ENCODE data around the gene COL26A1.

COL26A1 gene

DNA sequence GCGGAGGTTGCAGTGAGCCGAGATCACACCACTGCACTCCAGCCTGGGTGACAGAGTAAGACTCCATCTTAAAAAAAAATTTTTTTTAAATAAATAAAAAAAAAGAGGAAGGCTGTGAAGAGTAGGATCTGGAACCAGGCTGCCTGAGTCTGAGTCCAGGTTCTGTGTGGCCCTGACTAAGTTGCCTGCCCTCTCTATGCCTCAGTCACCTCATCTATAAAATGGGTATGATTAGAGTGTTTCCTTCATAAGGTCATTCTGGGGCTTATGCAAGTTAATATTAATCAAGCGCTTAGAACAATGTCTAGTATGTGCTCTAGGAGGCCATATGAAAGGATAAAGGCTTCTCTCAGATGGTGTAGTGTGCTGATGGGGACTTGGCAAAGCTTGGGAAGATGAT is 12.3 kb downstream of the COL26A1 start:
- peaks cover 4% of the 10 kb centered on the region for H3K27me3 ChIP-seq (ENCODE audit: control insufficient read depth, insufficient read depth, low read length)
- H3K9ac ChIP-seq (ENCODE audit: low read length) = no peak overlapping the region
- no peak overlapping the region for H3K4me3 ChIP-seq (ENCODE audit: low read length)
- no peaks in the 10 kb centered on the region for H3K36me3 ChIP-seq (ENCODE audit: control insufficient read depth, insufficient read depth, low read length)
- H3K4me1 ChIP-seq (ENCODE audit: control insufficient read depth, insufficient read depth, low read length) = no peaks in the 10 kb centered on the region
- H3K9me3 ChIP-seq (ENCODE audit: control insufficient read depth, low read length) = no peaks in the 10 kb centered on the region

DNA sequence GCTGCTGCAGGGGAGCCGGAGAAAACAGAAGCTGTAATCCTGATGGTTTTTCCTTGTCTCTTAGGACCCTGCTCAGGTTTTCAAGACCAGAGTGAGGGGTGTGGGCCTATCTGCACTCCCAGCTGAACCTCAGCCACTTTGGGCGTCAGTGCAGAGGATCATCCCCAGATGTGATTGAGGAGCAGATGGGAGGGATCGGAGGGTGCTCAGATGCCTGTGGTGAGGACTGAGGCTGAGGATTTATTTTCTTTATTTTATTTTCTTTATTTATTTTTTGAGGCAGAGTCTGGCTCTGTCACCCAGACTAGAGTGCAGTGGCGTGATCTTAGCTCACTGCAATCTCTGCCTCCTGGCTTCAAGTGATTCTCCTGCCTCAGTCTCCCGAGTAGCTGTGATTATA is 13.9 kb downstream of the COL26A1 start:
- Histone ChIP-seq H3K4me3 (ENCODE audit: low read length) (no peak overlapping the region), H3K9me3 (ENCODE audit: control insufficient read depth, low read length) (no peaks in the 10 kb centered on the region), H3K4me1 (ENCODE audit: control insufficient read depth, insufficient read depth, low read length) (no peaks in the 10 kb centered on the region), H3K27me3 (ENCODE audit: control insufficient read depth, insufficient read depth, low read length) (peaks cover 8% of the 10 kb centered on the region), H3K9ac (ENCODE audit: low read length) (no peak overlapping the region), H3K36me3 (ENCODE audit: control insufficient read depth, insufficient read depth, low read length) (no peaks in the 10 kb centered on the region)

DNA sequence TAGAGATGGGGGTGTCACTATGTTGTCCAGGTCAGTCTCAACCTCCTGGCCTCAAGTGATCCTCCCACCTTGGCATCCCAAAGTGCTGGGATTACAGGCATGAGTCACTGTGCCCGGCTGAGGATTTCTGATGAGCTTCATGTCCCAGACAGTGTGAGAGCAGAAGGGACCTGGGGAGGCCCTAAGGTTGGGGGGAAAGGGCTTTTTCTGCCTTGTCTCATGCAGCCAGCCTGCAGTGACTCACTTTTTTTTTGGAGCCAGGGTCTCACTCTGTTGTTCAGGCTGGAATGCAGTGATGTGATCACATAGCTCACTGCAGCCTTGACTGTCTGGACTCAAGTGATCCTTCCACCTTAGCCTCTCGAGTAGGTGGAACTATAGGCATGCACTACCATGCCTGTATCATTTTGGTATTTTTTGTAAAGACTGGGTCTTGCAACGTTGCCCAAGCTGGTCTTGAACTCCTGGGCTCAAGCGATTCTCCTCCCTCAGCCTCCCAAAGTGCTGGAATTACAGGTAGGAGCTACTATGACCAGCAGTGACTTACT is 14.6 kb downstream of the COL26A1 start:
- no peak overlapping the region for H3K4me3 ChIP-seq (ENCODE audit: low read length)
- H3K27me3 ChIP-seq (ENCODE audit: control insufficient read depth, insufficient read depth, low read length) = peaks cover 8% of the 10 kb centered on the region
- H3K4me1 ChIP-seq (ENCODE audit: control insufficient read depth, insufficient read depth, low read length) = no peaks in the 10 kb centered on the region
- no peaks in the 10 kb centered on the region for H3K36me3 ChIP-seq (ENCODE audit: control insufficient read depth, insufficient read depth, low read length)
- H3K9ac ChIP-seq (ENCODE audit: low read length) = no peak overlapping the region
- no peaks in the 10 kb centered on the region for H3K9me3 ChIP-seq (ENCODE audit: control insufficient read depth, low read length)

DNA sequence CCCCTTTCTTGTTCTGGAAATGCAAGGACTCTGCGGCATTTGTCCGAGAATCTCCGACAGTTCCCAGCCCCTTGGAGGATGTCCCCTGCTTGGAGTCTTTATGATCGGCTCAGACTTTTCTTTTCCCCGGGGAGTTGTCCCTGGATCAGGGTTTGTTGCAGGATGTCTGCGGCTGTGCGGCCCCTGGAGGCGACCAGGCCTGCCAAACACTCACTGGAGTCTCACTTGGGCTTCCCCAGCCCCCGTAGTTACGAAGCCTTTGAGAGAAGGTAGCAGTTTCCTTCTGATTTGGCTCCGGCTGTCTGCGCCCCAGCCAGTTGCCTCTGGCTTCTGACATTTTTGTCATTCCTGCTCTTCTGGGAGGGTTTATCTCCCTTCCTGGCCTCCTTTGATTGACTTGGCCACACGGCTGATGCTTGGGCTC is 16.1 kb downstream of the COL26A1 start:
- no peaks in the 10 kb centered on the region for H3K36me3 ChIP-seq (ENCODE audit: control insufficient read depth, insufficient read depth, low read length)
- no peaks in the 10 kb centered on the region for H3K4me1 ChIP-seq (ENCODE audit: control insufficient read depth, insufficient read depth, low read length)
- H3K9ac ChIP-seq (ENCODE audit: low read length) = no peak overlapping the region
- H3K27me3 ChIP-seq (ENCODE audit: control insufficient read depth, insufficient read depth, low read length) = peaks cover 3% of the 10 kb centered on the region
- H3K4me3 ChIP-seq (ENCODE audit: low read length) = no peak overlapping the region
- H3K9me3 ChIP-seq (ENCODE audit: control insufficient read depth, low read length) = no peaks in the 10 kb centered on the region

DNA sequence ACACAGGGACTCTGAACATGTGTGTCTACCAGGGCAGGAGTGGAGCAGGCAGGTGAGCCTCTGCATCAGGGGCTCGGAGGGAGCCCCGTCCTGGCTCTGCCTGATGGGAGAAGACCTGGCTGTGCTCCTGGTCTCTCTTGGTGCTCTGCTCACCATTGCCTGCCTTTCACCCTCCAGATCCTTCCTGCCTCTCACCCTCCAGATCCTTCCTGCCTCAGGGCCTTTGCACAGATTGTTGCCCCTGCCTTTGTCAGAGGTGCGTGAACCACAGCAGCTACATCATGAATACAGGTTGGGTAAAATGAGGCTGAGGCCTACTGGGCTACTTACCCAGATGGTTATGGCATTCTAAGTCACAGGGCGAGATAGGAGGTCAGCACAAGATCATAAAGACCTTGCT is 16.6 kb downstream of the COL26A1 start:
- Histone ChIP-seq H3K9me3 (ENCODE audit: control insufficient read depth, low read length) (no peaks in the 10 kb centered on the region), H3K27me3 (ENCODE audit: control insufficient read depth, insufficient read depth, low read length) (peaks cover 3% of the 10 kb centered on the region), H3K4me1 (ENCODE audit: control insufficient read depth, insufficient read depth, low read length) (no peaks in the 10 kb centered on the region), H3K4me3 (ENCODE audit: low read length) (no peak overlapping the region), H3K9ac (ENCODE audit: low read length) (no peak overlapping the region), H3K36me3 (ENCODE audit: control insufficient read depth, insufficient read depth, low read length) (no peaks in the 10 kb centered on the region)

DNA sequence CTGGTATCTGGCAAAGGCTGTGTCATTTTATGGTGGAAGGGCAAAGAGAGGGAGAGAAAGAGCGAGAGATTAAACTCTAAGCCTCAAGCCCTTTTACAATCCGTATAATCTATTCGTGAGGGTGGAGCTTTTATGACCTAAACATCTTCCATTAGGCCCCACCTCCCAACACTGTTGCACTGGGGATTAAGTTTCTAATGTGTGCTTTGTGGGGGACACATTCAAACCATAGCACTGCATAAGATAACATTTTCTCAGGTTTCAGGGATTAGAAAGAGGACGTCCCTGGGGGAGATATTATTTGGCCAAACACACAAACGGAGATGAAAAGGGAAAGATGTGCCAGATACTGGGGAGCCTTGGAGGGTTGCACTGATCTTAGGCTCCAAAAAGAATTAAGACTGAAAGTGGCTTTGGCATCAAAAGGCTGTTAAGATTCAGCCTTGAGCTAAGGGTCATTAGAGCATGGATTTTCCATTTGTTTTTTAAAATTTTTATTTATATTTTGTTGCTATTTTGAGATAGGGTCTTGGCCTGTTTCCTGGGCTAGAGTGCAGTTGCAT is 19.0 kb downstream of the COL26A1 start:
- H3K27me3 ChIP-seq (ENCODE audit: control insufficient read depth, insufficient read depth, low read length) = peaks cover 7% of the 10 kb centered on the region
- H3K36me3 ChIP-seq (ENCODE audit: control insufficient read depth, insufficient read depth, low read length) = no peaks in the 10 kb centered on the region

DNA sequence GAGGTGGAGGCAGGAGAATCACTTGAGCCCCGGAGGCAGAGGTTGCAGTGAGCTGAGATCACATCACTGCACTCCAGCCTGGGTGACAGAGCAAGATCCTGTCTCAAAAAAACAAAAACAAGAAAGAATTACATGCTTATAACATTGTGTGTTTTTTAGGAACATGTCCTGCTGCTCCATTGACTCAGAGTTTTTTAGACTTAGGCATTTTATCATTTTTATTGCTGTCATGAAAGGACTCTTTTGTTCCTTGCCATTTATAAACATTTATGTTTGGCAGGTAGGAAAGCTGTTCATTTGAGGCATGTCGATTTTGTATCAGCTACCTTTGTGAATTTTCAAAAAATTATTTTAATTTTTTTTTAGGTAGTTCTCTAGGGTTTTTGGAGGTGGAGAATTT is 20.3 kb downstream of the COL26A1 start:
- no peaks in the 10 kb centered on the region for H3K36me3 ChIP-seq (ENCODE audit: control insufficient read depth, insufficient read depth, low read length)
- H3K4me1 ChIP-seq (ENCODE audit: control insufficient read depth, insufficient read depth, low read length) = no peaks in the 10 kb centered on the region
- no peak overlapping the region for H3K9ac ChIP-seq (ENCODE audit: low read length)
- H3K27me3 ChIP-seq (ENCODE audit: control insufficient read depth, insufficient read depth, low read length) = peaks cover 9% of the 10 kb centered on the region
- no peaks in the 10 kb centered on the region for H3K9me3 ChIP-seq (ENCODE audit: control insufficient read depth, low read length)
- H3K4me3 ChIP-seq (ENCODE audit: low read length) = no peak overlapping the region

More for the DNA sequence above, 19.0 kb downstream of the COL26A1 start:
- no peaks in the 10 kb centered on the region for H3K4me1 ChIP-seq (ENCODE audit: control insufficient read depth, insufficient read depth, low read length)
- no peak overlapping the region for H3K9ac ChIP-seq (ENCODE audit: low read length)
- no peaks in the 10 kb centered on the region for H3K9me3 ChIP-seq (ENCODE audit: control insufficient read depth, low read length)
- no peak overlapping the region for H3K4me3 ChIP-seq (ENCODE audit: low read length)

DNA sequence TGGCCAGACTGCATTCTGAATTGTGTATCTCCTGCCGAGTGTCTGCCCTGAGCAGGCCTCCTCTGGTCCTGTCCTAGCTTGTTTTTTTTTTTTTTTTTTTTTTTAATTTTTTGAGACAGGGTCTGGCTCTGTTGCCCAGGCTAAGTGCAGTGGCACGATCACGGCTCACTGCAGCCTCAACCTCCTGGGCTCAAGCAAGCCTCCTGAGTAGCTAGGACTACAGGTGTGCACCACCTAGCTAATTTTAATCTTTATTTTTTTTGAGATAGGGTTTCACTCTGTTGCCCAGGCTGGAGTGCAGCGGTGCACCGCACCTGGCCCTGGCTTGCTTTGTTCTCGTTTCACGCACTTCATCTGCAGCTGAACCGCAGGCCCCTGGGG is 23.5 kb downstream of the COL26A1 start:
- Histone ChIP-seq H3K4me1 (ENCODE audit: control insufficient read depth, insufficient read depth, low read length) (no peaks in the 10 kb centered on the region), H3K36me3 (ENCODE audit: control insufficient read depth, insufficient read depth, low read length) (no peaks in the 10 kb centered on the region), H3K4me3 (ENCODE audit: low read length) (no peak overlapping the region), H3K27me3 (ENCODE audit: control insufficient read depth, insufficient read depth, low read length) (peaks cover 6% of the 10 kb centered on the region), H3K9me3 (ENCODE audit: control insufficient read depth, low read length) (no peaks in the 10 kb centered on the region), H3K9ac (ENCODE audit: low read length) (no peak overlapping the region)

DNA sequence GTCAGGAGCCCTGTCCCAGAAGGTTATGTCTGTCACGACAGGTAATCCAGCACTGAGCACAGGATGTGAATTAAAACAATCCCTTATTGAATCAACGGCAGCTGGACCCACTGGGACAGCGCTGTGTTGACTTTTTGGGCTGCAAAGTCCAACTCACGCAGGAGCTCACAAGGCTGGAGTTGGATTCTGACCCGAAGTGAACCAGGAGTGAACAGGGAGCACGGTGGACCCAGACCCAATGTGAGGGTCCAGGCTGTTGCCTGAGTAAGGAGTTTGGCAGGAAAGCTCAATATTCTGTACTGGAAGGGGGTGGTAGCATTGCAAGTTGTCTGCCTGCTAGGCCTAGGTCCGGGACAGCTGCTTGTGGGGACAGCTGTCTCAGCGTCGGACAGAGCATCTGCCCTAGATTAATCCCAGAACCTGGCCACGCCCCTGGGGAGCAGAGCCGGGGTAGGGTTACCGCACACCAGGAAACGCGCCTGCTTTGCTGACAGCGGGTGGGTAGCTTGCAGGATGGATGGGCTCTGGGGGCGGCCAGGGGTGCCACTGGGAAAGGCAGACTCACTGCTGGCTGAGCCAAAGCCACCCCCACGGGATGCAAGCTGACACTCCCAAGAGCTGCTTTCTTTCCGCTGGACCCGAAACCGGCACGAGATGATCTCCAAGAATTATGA is 24.0 kb downstream of the COL26A1 start:
- Histone ChIP-seq H3K27me3 (ENCODE audit: control insufficient read depth, insufficient read depth, low read length) (peaks cover 6% of the 10 kb centered on the region), H3K4me1 (ENCODE audit: control insufficient read depth, insufficient read depth, low read length) (no peaks in the 10 kb centered on the region), H3K36me3 (ENCODE audit: control insufficient read depth, insufficient read depth, low read length) (no peaks in the 10 kb centered on the region), H3K4me3 (ENCODE audit: low read length) (no peak overlapping the region), H3K9ac (ENCODE audit: low read length) (no peak overlapping the region), H3K9me3 (ENCODE audit: control insufficient read depth, low read length) (no peaks in the 10 kb centered on the region)

DNA sequence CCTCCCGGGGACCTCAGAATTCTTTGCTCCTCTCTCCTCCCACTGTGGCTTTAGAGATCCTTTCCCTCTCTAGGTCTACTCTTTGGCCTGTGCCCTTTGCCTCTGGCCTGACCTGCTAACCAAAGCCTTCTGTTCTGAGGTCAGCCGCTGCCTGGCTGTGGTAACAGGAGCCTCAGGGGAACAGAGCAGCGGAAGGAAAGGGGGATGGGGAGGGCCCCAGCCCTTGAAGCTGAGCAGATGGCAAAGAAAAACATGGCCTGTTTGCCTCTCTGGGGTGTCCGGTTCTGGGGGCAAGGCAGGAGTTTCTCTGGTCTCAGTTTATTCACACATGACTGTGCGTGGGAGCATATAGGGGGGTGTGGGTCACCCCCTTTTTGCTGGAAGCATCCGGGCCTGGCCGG is 28.2 kb downstream of the COL26A1 start:
- no peak overlapping the region for H3K4me3 ChIP-seq (ENCODE audit: low read length)
- H3K27me3 ChIP-seq (ENCODE audit: control insufficient read depth, insufficient read depth, low read length) = peaks cover 6% of the 10 kb centered on the region
- no peaks in the 10 kb centered on the region for H3K9me3 ChIP-seq (ENCODE audit: control insufficient read depth, low read length)
- no peaks in the 10 kb centered on the region for H3K4me1 ChIP-seq (ENCODE audit: control insufficient read depth, insufficient read depth, low read length)
- no peak overlapping the region for H3K9ac ChIP-seq (ENCODE audit: low read length)
- no peaks in the 10 kb centered on the region for H3K36me3 ChIP-seq (ENCODE audit: control insufficient read depth, insufficient read depth, low read length)

DNA sequence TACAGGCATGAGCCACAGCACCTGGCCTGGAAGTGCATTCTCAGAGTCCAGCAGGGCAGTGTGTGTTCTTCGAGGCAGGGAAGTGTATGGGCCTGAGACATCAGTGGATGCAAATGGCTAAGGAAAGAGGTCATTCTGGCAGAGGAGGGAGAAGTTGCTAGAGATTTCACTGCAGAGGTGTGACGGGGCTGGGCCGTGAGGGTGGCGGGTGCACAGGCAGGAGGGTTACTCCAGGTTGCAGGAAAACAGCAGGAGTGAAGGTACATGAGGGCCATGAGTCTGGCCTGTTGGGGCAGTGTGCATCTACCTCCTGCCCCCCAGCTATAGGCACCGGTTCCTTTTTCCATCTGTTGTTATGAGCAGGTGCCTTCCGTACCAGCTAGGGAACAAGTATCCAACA is 29.3 kb downstream of the COL26A1 start:
- Histone ChIP-seq H3K4me3 (ENCODE audit: low read length) (no peak overlapping the region), H3K4me1 (ENCODE audit: control insufficient read depth, insufficient read depth, low read length) (no peaks in the 10 kb centered on the region), H3K9ac (ENCODE audit: low read length) (no peak overlapping the region), H3K9me3 (ENCODE audit: control insufficient read depth, low read length) (no peaks in the 10 kb centered on the region), H3K27me3 (ENCODE audit: control insufficient read depth, insufficient read depth, low read length) (no peaks in the 10 kb centered on the region), H3K36me3 (ENCODE audit: control insufficient read depth, insufficient read depth, low read length) (no peaks in the 10 kb centered on the region)

DNA sequence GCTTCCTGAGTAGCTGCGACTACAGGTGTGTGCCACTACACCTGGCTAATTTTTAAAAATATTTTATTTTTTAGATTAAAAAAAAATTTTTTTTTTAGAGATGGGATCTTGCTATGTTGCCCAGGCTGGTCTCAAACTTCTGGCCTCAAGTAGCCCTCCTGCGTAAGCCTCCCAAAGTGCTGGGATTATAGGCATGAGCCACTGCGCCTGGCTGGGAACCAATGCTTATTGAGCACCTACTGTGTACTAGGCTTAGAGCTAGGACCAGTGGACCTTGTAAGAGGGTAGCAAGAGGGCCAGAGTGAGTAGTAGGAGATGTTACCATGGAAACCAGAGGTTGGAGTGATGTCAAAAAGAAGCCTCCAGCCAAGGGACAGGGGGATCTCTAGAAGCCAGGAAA is 31.2 kb downstream of the COL26A1 start:
- Histone ChIP-seq H3K27me3 (ENCODE audit: control insufficient read depth, insufficient read depth, low read length) (peaks cover 12% of the 10 kb centered on the region), H3K9me3 (ENCODE audit: control insufficient read depth, low read length) (no peaks in the 10 kb centered on the region), H3K4me1 (ENCODE audit: control insufficient read depth, insufficient read depth, low read length) (no peaks in the 10 kb centered on the region), H3K36me3 (ENCODE audit: control insufficient read depth, insufficient read depth, low read length) (no peaks in the 10 kb centered on the region), H3K9ac (ENCODE audit: low read length) (no peak overlapping the region), H3K4me3 (ENCODE audit: low read length) (no peak overlapping the region)
